OCI-LY1 (cell line): Measurements from ENCODE around the gene DLL4.

Source experiments
- EZH2 ChIP-seq: fragments of 200-600 bp; sonication (generic), shearing (Covaris generic); IDR thresholded peaks from 2 replicates; pipeline ENCODE4 v1.8.0; 2017; ENCODE audit warnings: borderline replicate concordance, mixed run types, mild to moderate bottlenecking, antibody characterized with exemption, low read length, moderate library complexity, mixed read lengths
- TF ChIP-seq, protein P1 (sequence below): fragments of 200-600 bp; sonication (generic), shearing (Covaris generic); IDR thresholded peaks from 2 replicates; pipeline ENCODE4 v1.5.1; 2017; ENCODE audit warnings: mild to moderate bottlenecking, antibody characterized with exemption, low read length, moderate library complexity, mixed read lengths

DNA sequence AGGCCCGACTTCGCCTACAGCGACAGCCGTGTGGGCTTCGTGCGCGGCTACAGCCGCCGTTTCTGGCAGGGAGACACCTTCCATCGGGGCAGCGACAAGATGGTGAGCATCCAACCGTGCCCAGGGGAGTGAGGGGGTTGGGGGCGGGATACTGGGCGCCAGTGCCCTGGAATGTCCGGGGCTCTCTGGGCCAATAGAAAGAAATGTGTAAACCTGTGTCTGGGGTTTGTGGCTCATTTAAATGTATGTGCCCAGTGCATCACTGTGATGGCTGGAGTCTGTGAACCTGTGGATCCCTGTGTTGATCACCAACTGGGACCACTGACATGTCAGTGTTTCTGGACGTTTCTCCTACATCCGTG lies 24.6 kb downstream of the DLL4 start:
- TF ChIP-seq, protein P1, sequence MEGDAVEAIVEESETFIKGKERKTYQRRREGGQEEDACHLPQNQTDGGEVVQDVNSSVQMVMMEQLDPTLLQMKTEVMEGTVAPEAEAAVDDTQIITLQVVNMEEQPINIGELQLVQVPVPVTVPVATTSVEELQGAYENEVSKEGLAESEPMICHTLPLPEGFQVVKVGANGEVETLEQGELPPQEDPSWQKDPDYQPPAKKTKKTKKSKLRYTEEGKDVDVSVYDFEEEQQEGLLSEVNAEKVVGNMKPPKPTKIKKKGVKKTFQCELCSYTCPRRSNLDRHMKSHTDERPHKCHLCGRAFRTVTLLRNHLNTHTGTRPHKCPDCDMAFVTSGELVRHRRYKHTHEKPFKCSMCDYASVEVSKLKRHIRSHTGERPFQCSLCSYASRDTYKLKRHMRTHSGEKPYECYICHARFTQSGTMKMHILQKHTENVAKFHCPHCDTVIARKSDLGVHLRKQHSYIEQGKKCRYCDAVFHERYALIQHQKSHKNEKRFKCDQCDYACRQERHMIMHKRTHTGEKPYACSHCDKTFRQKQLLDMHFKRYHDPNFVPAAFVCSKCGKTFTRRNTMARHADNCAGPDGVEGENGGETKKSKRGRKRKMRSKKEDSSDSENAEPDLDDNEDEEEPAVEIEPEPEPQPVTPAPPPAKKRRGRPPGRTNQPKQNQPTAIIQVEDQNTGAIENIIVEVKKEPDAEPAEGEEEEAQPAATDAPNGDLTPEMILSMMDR = no peak
- no peak for TF ChIP-seq EZH2
